B cell (primary cell): ENCODE results near the gene TMEM263. TPM values are rescaled to one million over a fixed set of nuclear protein-coding genes. Genes with fewer than 3 reads are reported as not detected.

Experiments
- ATAC-seq: fragments of 200-7000 bp; cut with Tn5 transposase; one replicate; pipeline ENCODE4 v1.10.0; 2021; ENCODE audit warnings: low read depth, mild to moderate bottlenecking, moderate number of reproducible peaks, moderate library complexity
- CTCF ChIA-PET: fragments of 350-600 bp; sonication (Branson Sonifier 250); formaldehyde crosslinking; loops from one replicate; lab custom pipeline; 2021; ENCODE audit warnings: antibody characterized with exemption, inconsistent platforms; lab: Charles Lee
- POLR2A ChIA-PET: fragments of 350-600 bp; sonication (Branson Sonifier 250); formaldehyde crosslinking; loops from one replicate; lab custom pipeline; 2021; ENCODE audit warnings: antibody characterized with exemption; lab: Charles Lee
- DNase-seq: peaks from one replicate; pipeline ENCODE4 v3.0.0; 2013
- H2AFZ ChIP-seq: 2 replicates; pipeline ENCODE4 v1.6.1; 2012; ENCODE audit warnings: mild to moderate bottlenecking, low read depth, low read length; ENCODE audit not compliant: insufficient read depth, poor library complexity, severe bottlenecking
- H3K27ac ChIP-seq, 2 donors: 1 replicate in 1 of 2; 2 replicates in 1 of 2; pipeline ENCODE4 v1.5.1; 2012 to 2013; ENCODE audit warnings: low read length in 2 of 2, mild to moderate bottlenecking in 2 of 2, moderate library complexity in 1 of 2
- H3K27me3 ChIP-seq, 4 experiments: fragments of 200-600 bp in 1 of 4; sonication (generic) in 1 of 4; replicated peaks in 1 of 4; 1 replicate in 2 of 4; 2 replicates in 2 of 4; pipeline versions ENCODE4 v1.6.1 to v1.7.0; 2013 to 2016; ENCODE audit warnings: low read length in 3 of 4, mild to moderate bottlenecking in 2 of 4, mixed read lengths in 1 of 4, moderate library complexity in 1 of 4; ENCODE audit not compliant: insufficient read depth in 4 of 4, control insufficient read depth in 3 of 4; ENCODE audit errors: control extremely low read depth in 1 of 4
- H3K36me3 ChIP-seq, 2 experiments: replicated peaks in 1 of 2; 1 replicate in 1 of 2; 2 replicates in 1 of 2; pipeline versions ENCODE4 v1.6.1 to v1.7.1; 2013; ENCODE audit warnings: low read length in 1 of 2; ENCODE audit not compliant: insufficient read depth in 2 of 2, control insufficient read depth in 1 of 2; ENCODE audit errors: control extremely low read depth in 1 of 2, extremely low read depth in 1 of 2
- H3K4me1 ChIP-seq, 2 donors: fragments of 200-600 bp in 1 of 2; sonication (generic) in 1 of 2; 1 replicate in 1 of 2; 2 replicates in 1 of 2; pipeline versions ENCODE4 v1.5.1 to v1.6.1; 2013 to 2017; ENCODE audit warnings: low read length in 2 of 2; ENCODE audit not compliant: control insufficient read depth in 2 of 2, insufficient read depth in 2 of 2
- H3K4me2 ChIP-seq: replicated peaks from 2 replicates; pipeline ENCODE3; 2012; ENCODE audit warnings: mild to moderate bottlenecking, low read depth, low read length; ENCODE audit not compliant: poor library complexity, severe bottlenecking
- H3K4me3 ChIP-seq, 5 experiments: fragments of 200-600 bp in 1 of 5; sonication (generic) in 1 of 5; 1 replicate in 3 of 5; 2 replicates in 2 of 5; pipeline versions ENCODE4 v1.5.1 to v1.7.0; 2011 to 2016; ENCODE audit warnings: low read length in 4 of 5, mild to moderate bottlenecking in 4 of 5, low read depth in 2 of 5, control low read depth in 1 of 5, moderate library complexity in 1 of 5; ENCODE audit not compliant: insufficient read depth in 1 of 5; ENCODE audit errors: control extremely low read depth in 1 of 5, extremely low read depth in 1 of 5
- H3K79me2 ChIP-seq: fragments of 200-600 bp; sonication (generic); one replicate; pipeline ENCODE4 v1.6.0; 2016; ENCODE audit warnings: low read length; ENCODE audit not compliant: control insufficient read depth, insufficient read depth
- H3K9ac ChIP-seq: fragments of 200-600 bp; sonication (generic); 2 replicates; pipeline ENCODE4 v1.6.1; 2017; ENCODE audit warnings: mild to moderate bottlenecking, low read length, moderate library complexity
- H3K9me3 ChIP-seq, 3 donors: one replicate each; pipeline versions ENCODE4 v1.6.1 to v1.7.1; 2013; ENCODE audit warnings: low read length in 2 of 3; ENCODE audit not compliant: control insufficient read depth in 2 of 3, insufficient read depth in 1 of 3; ENCODE audit errors: control extremely low read depth in 1 of 3
- H4K20me1 ChIP-seq: 2 replicates; pipeline ENCODE4 v1.6.0; 2012; ENCODE audit warnings: mild to moderate bottlenecking, low read length; ENCODE audit not compliant: insufficient read depth, control insufficient read depth, poor library complexity, severe bottlenecking
- H3K27ac Mint-ChIP-seq: one replicate; pipeline ENCODE4 v1.8.0; 2021; ENCODE audit warnings: mixed read lengths
- H3K27me3 Mint-ChIP-seq: one replicate; pipeline ENCODE4 v1.8.0; 2021; ENCODE audit warnings: mixed read lengths
- H3K4me1 Mint-ChIP-seq: one replicate; pipeline ENCODE4 v1.8.0; 2021; ENCODE audit warnings: mixed read lengths
- H3K4me3 Mint-ChIP-seq: one replicate; pipeline ENCODE4 v1.8.0; 2021; ENCODE audit warnings: mixed read lengths
- H3K9me3 Mint-ChIP-seq: one replicate; pipeline ENCODE4 v1.8.0; 2022; ENCODE audit warnings: mixed read lengths; ENCODE audit not compliant: insufficient read depth
- EZH2 ChIP-seq: IDR thresholded peaks from 2 replicates; pipeline ENCODE4 v1.6.1; 2012; ENCODE audit warnings: borderline replicate concordance, low read depth, mild to moderate bottlenecking, moderate library complexity, low read length; ENCODE audit not compliant: insufficient read depth, poor library complexity, severe bottlenecking
- WGBS: methylation state at CpG from one replicate; pipeline ENCODE4 v1.1.5; 2013; ENCODE audit warnings: missing lambda C conversion rate; ENCODE audit not compliant: insufficient coverage; 5-methylcytosine and 5-hydroxymethylcytosine counted together
- intact Hi-C: fragments of 100-400 bp; cut with micrococcal nuclease; formaldehyde crosslinking; loops from one replicate; pipeline ENCODE4 v1.10.0; 2022
- polyA plus RNA-seq: library from polyadenylated mRNA; depleted of rRNA; stranded (reverse); fragments of >200 nt; gene quantifications from 2 replicates; pipeline ENCODE4 v1.2.3, GENCODE V29; 2012
- total RNA-seq, 2 donors: library from RNA; stranded (reverse); fragments of 120-200 nt in 1 of 2; gene quantifications; 1 replicate in 1 of 2; 2 replicates in 1 of 2; pipeline versions ENCODE4 v1.2.3 to v1.2.4, GENCODE V29; 2013 to 2022
- TF ChIP-seq, protein P1 (sequence below): fragments of 200-600 bp; IDR thresholded peaks from one replicate; pipeline ENCODE4 v1.8.0; 2022; ENCODE audit warnings: antibody characterized with exemption, mild to moderate bottlenecking

The TMEM263 gene
- total and polyA plus RNA-seq, 2 donors (not counting 1 experiment from before 2014, with no cell fraction given) = 4.8 to 23.5 TPM

GRCh38 chr12:106960443-106960842, 4.7 kb downstream of the TMEM263 start:
- peaks cover 60% of the 10 kb centered on the region for H3K79me2 ChIP-seq
- peaks cover 20% of the 10 kb centered on the region for H3K4me1 Mint-ChIP-seq

GRCh38 chr12:106962286-106962685, 6.6 kb downstream of the TMEM263 start:
- Histone ChIP-seq H3K4me1 (peaks cover 4 to 7% of the 10 kb centered on the region in 2 donors), H4K20me1 (peaks cover 35% of the 10 kb centered on the region), H3K36me3 (peaks cover 6 to 15% of the 10 kb centered on the region in 2 experiments), H2AFZ (no peak overlapping the region), H3K4me3 (no peak overlapping the region), H3K27ac (no peak overlapping the region), H3K79me2 (peaks cover 65% of the 10 kb centered on the region), H3K27me3 (no peaks in the 10 kb centered on the region), H3K9ac (no peak overlapping the region), H3K9me3 (no peaks in the 10 kb centered on the region), H3K4me2 (no peak overlapping the region)
- intact Hi-C loops = no loop called here
- no peak overlapping the region for H3K27ac Mint-ChIP-seq
- H3K27me3 Mint-ChIP-seq = no peaks in the 10 kb centered on the region
- ChIA-PET POLR2A (no interaction called here), CTCF (interaction anchor here (0.5 kb wide), 1 partner anchor 56 kb away, joined by 4 read pairs; no protein-coding TSS in a partner anchor)
- 94% methylated on average over 2 of the region's 3 CpGs for WGBS
- H3K9me3 Mint-ChIP-seq = no peaks in the 10 kb centered on the region
- DNase-seq = no peak
- ATAC-seq = no peak
- H3K4me1 Mint-ChIP-seq = peaks cover 12% of the 10 kb centered on the region
- no peak for TF ChIP-seq EZH2
- TF ChIP-seq, protein P1, sequence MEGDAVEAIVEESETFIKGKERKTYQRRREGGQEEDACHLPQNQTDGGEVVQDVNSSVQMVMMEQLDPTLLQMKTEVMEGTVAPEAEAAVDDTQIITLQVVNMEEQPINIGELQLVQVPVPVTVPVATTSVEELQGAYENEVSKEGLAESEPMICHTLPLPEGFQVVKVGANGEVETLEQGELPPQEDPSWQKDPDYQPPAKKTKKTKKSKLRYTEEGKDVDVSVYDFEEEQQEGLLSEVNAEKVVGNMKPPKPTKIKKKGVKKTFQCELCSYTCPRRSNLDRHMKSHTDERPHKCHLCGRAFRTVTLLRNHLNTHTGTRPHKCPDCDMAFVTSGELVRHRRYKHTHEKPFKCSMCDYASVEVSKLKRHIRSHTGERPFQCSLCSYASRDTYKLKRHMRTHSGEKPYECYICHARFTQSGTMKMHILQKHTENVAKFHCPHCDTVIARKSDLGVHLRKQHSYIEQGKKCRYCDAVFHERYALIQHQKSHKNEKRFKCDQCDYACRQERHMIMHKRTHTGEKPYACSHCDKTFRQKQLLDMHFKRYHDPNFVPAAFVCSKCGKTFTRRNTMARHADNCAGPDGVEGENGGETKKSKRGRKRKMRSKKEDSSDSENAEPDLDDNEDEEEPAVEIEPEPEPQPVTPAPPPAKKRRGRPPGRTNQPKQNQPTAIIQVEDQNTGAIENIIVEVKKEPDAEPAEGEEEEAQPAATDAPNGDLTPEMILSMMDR = no peak
- no peak overlapping the region for H3K4me3 Mint-ChIP-seq

More at GRCh38 chr12:106960443-106960842, 4.7 kb downstream of the TMEM263 start:
- ATAC-seq (no peak), DNase-seq (no peak)
- Histone ChIP-seq H3K36me3 (peaks cover 1 to 13% of the 10 kb centered on the region in 2 experiments), H3K9ac (no peak overlapping the region), H3K27me3 (no peaks in the 10 kb centered on the region), H2AFZ (no peak overlapping the region), H3K9me3 (no peaks in the 10 kb centered on the region), H3K4me2 (no peak overlapping the region), H3K4me3 (no peak overlapping the region), H3K4me1 (peaks cover 4 to 9% of the 10 kb centered on the region in 2 donors), H4K20me1 (peaks cover 35% of the 10 kb centered on the region), H3K27ac (no peak overlapping the region)
- WGBS = no CpG with 5 or more reads among the region's 3 CpGs
- no peaks in the 10 kb centered on the region for H3K9me3 Mint-ChIP-seq
- intact Hi-C loops = no loop called here
- H3K4me3 Mint-ChIP-seq = no peak overlapping the region
- TF ChIP-seq EZH2 = no peak
- TF ChIP-seq, protein P1 = no peak
- no peaks in the 10 kb centered on the region for H3K27me3 Mint-ChIP-seq
- POLR2A ChIA-PET = no interaction called here
- H3K27ac Mint-ChIP-seq = no peak overlapping the region
- CTCF ChIA-PET = no interaction called here
